Breast epithelium (tissue), 4 donors: ENCODE results near the gene CCPG1. TPM values are rescaled to one million over a fixed set of nuclear protein-coding genes. Genes with fewer than 3 reads are reported as not detected.

ENCODE experiments used
- DNase-seq, 2 donors: peaks; one replicate each; pipeline ENCODE4 v3.0.0-alpha.2; 2019; ENCODE audit warnings: low spot score in 2 of 2
- H3K27ac ChIP-seq, 2 donors: fragments of 200-600 bp; sonication (generic) in 1 of 2; one replicate each; pipeline ENCODE4 v1.5.1; 2016 to 2019; ENCODE audit warnings: mild to moderate bottlenecking in 1 of 2
- H3K27me3 ChIP-seq, 2 donors: fragments of 200-600 bp; sonication (generic) in 1 of 2; one replicate each; pipeline versions ENCODE4 v1.5.1 to v1.6.0; 2017 to 2019; ENCODE audit warnings: control low read depth in 1 of 2, mild to moderate bottlenecking in 1 of 2
- H3K36me3 ChIP-seq: fragments of 200-600 bp; one replicate; pipeline ENCODE4 v1.5.1; 2019
- H3K4me1 ChIP-seq, 2 donors: fragments of 200-600 bp; sonication (generic); one replicate each; pipeline ENCODE4 v1.5.1; 2016 to 2019; ENCODE audit warnings: control low read depth in 1 of 2
- H3K4me3 ChIP-seq, 3 donors: fragments of 200-600 bp; sonication (generic); 1 replicate in 2 of 3; 2 replicates in 1 of 3; pipeline ENCODE4 v1.5.1; 2016 to 2019; ENCODE audit warnings: mild to moderate bottlenecking in 3 of 3, moderate library complexity in 2 of 3
- H3K9me3 ChIP-seq, 2 donors: fragments of 200-600 bp; sonication (generic) in 1 of 2; one replicate each; pipeline ENCODE4 v1.5.1; 2016 to 2019; ENCODE audit warnings: control low read depth in 1 of 2
- CTCF ChIP-seq, 3 donors: fragments of 450-650 bp; IDR thresholded peaks; one replicate each; pipeline ENCODE4 v1.5.1; 2016 to 2017; ENCODE audit warnings: antibody characterized with exemption in 3 of 3, mild to moderate bottlenecking in 3 of 3, moderate library complexity in 3 of 3
- POLR2A ChIP-seq: fragments of 450-650 bp; IDR thresholded peaks from one replicate; pipeline ENCODE4 v1.6.1; 2016; ENCODE audit warnings: antibody characterized with exemption, mild to moderate bottlenecking, moderate library complexity
- POLR2AphosphoS5 ChIP-seq, 3 donors: sonication (generic); formaldehyde crosslinking; IDR thresholded peaks; one replicate each; pipeline ENCODE4 v1.6.1; 2017; ENCODE audit warnings: antibody characterized with exemption in 3 of 3
- intact Hi-C: fragments of 100-400 bp; cut with DNase I; formaldehyde crosslinking; loops from one replicate; pipeline ENCODE4 v1.15.1; 2023; ENCODE audit warnings: low total_unique reads
- total RNA-seq, 3 donors: library from RNA; depleted of rRNA; stranded (reverse); fragments of >200 nt; gene quantifications; one replicate each; pipeline ENCODE4 v1.1.0, GENCODE V29; 2016

The CCPG1 gene
- total RNA-seq, 3 donors from 2014 or later: 65.9 to 82.8 (median 74.9) TPM

DNA sequence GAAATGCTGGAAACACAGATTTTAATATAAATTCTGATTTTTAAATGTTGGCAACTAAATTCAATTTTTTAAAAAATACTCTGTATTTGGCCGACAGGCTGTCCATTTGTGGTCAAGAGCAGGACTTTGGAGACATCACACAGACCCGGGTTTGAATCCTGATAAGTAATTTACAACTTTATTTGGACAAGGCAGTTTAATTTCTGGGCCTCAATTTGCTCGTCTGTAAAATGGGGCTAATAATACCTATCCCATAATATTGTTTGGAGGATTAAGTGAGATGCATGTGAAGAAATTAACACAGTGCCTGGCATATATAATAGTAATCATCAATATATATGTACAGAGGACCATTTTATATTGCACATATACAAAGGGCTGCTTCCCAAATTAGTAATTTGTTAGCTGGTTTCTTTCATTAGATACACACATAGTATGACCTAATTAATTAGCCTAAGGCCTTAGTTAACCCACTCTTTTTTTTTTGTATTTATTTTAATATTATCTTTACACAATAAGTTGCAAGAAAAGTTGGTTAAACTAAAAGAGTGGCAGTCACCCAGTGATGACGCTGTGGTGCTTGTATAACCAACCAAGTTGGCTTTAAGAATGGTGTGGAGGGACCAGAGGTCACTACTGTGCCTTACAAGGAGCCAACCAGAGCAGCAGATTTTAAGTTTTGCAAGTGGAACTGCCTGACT is 88.5 kb downstream of the CCPG1 start:
- no peak for DNase-seq
- intact Hi-C loops: loop anchor here (10.0 kb wide), 1 partner anchor 1945 kb away; no protein-coding TSS in a partner anchor
- Histone ChIP-seq H3K27me3 (no peaks in the 10 kb centered on the region), H3K4me1 (no peaks in the 10 kb centered on the region), H3K4me3 (peak overlapping the region; percentile 69 to 89 (median 79)), H3K9me3 (no peaks in the 10 kb centered on the region), H3K27ac (peak overlapping the region in 1 of 2 donors; percentile 92), H3K36me3 (no peaks in the 10 kb centered on the region)
- TF ChIP-seq POLR2A: no peak
- no peak for TF ChIP-seq CTCF (IDR thresholded peaks at IDR 0.05)
- no peak for TF ChIP-seq POLR2AphosphoS5 (IDR thresholded peaks at IDR 0.05)

GRCh38 chr15:55318588-55319494 is 89.3 kb downstream of the CCPG1 start, which contains the start of the genes PIGB and PIGBOS1:
PIGB (plus strand) TSS chr15:55319222; CDS start chr15:55319251, 29 bp downstream.
PIGBOS1 (minus strand) TSS chr15:55319123; CDS start chr15:55317792, 1,331 bp downstream.
- Histone ChIP-seq H3K4me3 (peak within 1 kb of the TSS; percentile 69 to 89 (median 79)), H3K27ac (peak within 1 kb of the TSS; percentile 82 to 92), H3K36me3 (no peaks in the 10 kb centered on the region), H3K4me1 (no peaks in the 10 kb centered on the region), H3K27me3 (no peaks in the 10 kb centered on the region), H3K9me3 (no peaks in the 10 kb centered on the region)
- intact Hi-C loops: no loop called here
- TF ChIP-seq POLR2A: peak; percentile 61
- TF ChIP-seq POLR2AphosphoS5 (IDR thresholded peaks at IDR 0.05): peak; percentile 83 to 94 (median 83)
- peak in 1 of 3 donors; percentile 28 for TF ChIP-seq CTCF (IDR thresholded peaks at IDR 0.05)
- DNase-seq: peak; percentile 72 to 77

Other genes with a start within 250 kb of the CCPG1 start
- gene RSL24D1, start 211.4 kb downstream of the CCPG1 start, total RNA-seq: 10 to 100 TPM; 66.4 to 97.9 (median 92.4) TPM
- 10 to 100 TPM in 2 of 3 donors, 1 to 10 TPM in 1; 7.4 to 21.3 (median 18.3) TPM for gene RAB27A, start 118.5 kb downstream of the CCPG1 start, total RNA-seq
- gene PIGBOS1, start 89.2 kb downstream of the CCPG1 start, total RNA-seq: 10 to 100 TPM; 11.8 to 15.0 (median 12.7) TPM
- 10 to 100 TPM; 11.0 to 18.1 (median 11.5) TPM for gene PIGB, start 89.1 kb downstream of the CCPG1 start, total RNA-seq
- 1 to 10 TPM; 1.6 to 4.3 (median 2.6) TPM for gene PIERCE2, start 136 bp upstream of the CCPG1 start, total RNA-seq
- 1 to 10 TPM; 1.3 to 3.9 (median 3.5) TPM for gene DNAAF4, start 99.9 kb upstream of the CCPG1 start, total RNA-seq
- 1 to 10 TPM; 4.9 to 8.5 (median 5.9) TPM for gene PYGO1, start 180.0 kb upstream of the CCPG1 start, total RNA-seq